Gastrocnemius medialis (tissue), 4 donors: ENCODE measurements around the gene SPTBN1. TPM values are rescaled to one million over a fixed set of nuclear protein-coding genes. Genes with fewer than 3 reads are reported as not detected.

ENCODE experiments used
- ATAC-seq, 2 donors: fragments of 150-250 bp; one replicate each; pipeline ENCODE4 v1.9.1; 2016
- DNase-seq, 2 donors: peaks; one replicate each; pipeline ENCODE4 v3.0.0-alpha.2; 2019
- H3K27ac ChIP-seq, 4 donors: fragments of 200-600 bp; sonication (generic); 1 replicate in 1 of 4; 2 replicates in 3 of 4; pipeline ENCODE4 v1.5.1; 2016 to 2018; ENCODE audit warnings: mild to moderate bottlenecking in 2 of 4, moderate library complexity in 1 of 4
- H3K27me3 ChIP-seq, 3 donors: fragments of 200-600 bp; sonication (generic) in 2 of 3; 1 replicate in 1 of 3; 2 replicates in 2 of 3; pipeline versions ENCODE4 v1.5.1 to v1.6.0; 2016 to 2019; ENCODE audit warnings: mild to moderate bottlenecking in 1 of 3, moderate library complexity in 1 of 3
- H3K36me3 ChIP-seq, 2 donors: fragments of 200-600 bp; sonication (generic) in 1 of 2; one replicate each; pipeline ENCODE4 v1.5.1; 2017 to 2018
- H3K4me1 ChIP-seq, 2 donors: fragments of 200-600 bp; sonication (generic) in 1 of 2; one replicate each; pipeline ENCODE4 v1.5.1; 2016 to 2017; ENCODE audit warnings: mild to moderate bottlenecking in 2 of 2
- H3K4me3 ChIP-seq, 4 donors: fragments of 200-600 bp; sonication (generic) in 3 of 4; 1 replicate in 1 of 4; 2 replicates in 3 of 4; pipeline ENCODE4 v1.5.1; 2016 to 2019; ENCODE audit warnings: mild to moderate bottlenecking in 2 of 4
- H3K9me3 ChIP-seq, 3 donors: fragments of 200-600 bp; sonication (generic) in 2 of 3; 1 replicate in 1 of 3; 2 replicates in 2 of 3; pipeline ENCODE4 v1.5.1; 2016 to 2019
- CTCF ChIP-seq, 5 experiments: fragments of 450-650 bp in 3 of 5; fragments of 200-600 bp in 2 of 5; sonication (generic) in 2 of 5; IDR thresholded peaks in 4 of 5; conservative IDR thresholded peaks in 1 of 5; 1 replicate in 4 of 5; 2 replicates in 1 of 5; pipeline ENCODE4 v1.5.1; 2016 to 2019; ENCODE audit warnings: antibody characterized with exemption in 5 of 5, mild to moderate bottlenecking in 3 of 5, moderate library complexity in 3 of 5
- POLR2A ChIP-seq, 2 donors: fragments of 450-650 bp; IDR thresholded peaks; one replicate each; pipeline ENCODE4 v1.6.1; 2017; ENCODE audit warnings: antibody characterized with exemption in 2 of 2, mild to moderate bottlenecking in 2 of 2, moderate library complexity in 2 of 2
- in situ Hi-C, 4 donors: fragments of 200-750 bp; cut with MboI; loops; one replicate each; pipeline versions ENCODE4 v1.15.0 to v1.8.0; 2017; ENCODE audit warnings: low sequenced_read_pairs in 4 of 4
- intact Hi-C: fragments of 100-400 bp; cut with DNase I; formaldehyde crosslinking; loops from one replicate; pipeline ENCODE4 v1.15.1; 2023; ENCODE audit warnings: low total_unique reads
- total RNA-seq, 4 donors: library from RNA; depleted of rRNA; stranded (reverse); fragments of >200 nt; gene quantifications; one replicate each; pipeline versions ENCODE4 v1.1.0 to v1.2.3, GENCODE V29; 2016

Gene SPTBN1
- total RNA-seq, 4 donors from 2014 or later: 107 to 191 (median 119) TPM

GRCh38 chr2:54638774-54639187, 182.7 kb downstream of the SPTBN1 start:
- Histone ChIP-seq H3K36me3 (peaks cover 0 to 38% of the 10 kb centered on the region in 2 donors), H3K4me3 (no peak overlapping the region), H3K27ac (peak overlapping the region in 3 of 4 donors; percentile 45 to 54 (median 45)), H3K4me1 (peaks cover 20 to 60% of the 10 kb centered on the region in 2 donors), H3K9me3 (no peaks in the 10 kb centered on the region), H3K27me3 (no peaks in the 10 kb centered on the region)
- TF ChIP-seq POLR2A (IDR thresholded peaks at IDR 0.05) (no peak), CTCF (IDR thresholded peaks at IDR 0.05 in 4 of 5, conservative IDR thresholded peaks at IDR 0.05 in 1 of 5) (no peak)
- DNase-seq (no peak), ATAC-seq (no peak)
- in situ Hi-C loops: no loop called here
- intact Hi-C loops: loop anchor here (10.0 kb wide), 1 partner anchor 114 kb away; no protein-coding TSS in a partner anchor

- no peak for ATAC-seq
- no peak for DNase-seq
- in situ Hi-C loops: no loop called here
- H3K9me3 ChIP-seq: no peaks in the 10 kb centered on the region
- H3K4me1 ChIP-seq: peaks cover 14 to 51% of the 10 kb centered on the region in 2 donors
- peaks cover 2 to 46% of the 10 kb centered on the region in 2 donors for H3K36me3 ChIP-seq
- H3K27me3 ChIP-seq: no peaks in the 10 kb centered on the region
- TF ChIP-seq POLR2A (IDR thresholded peaks at IDR 0.05) (no peak), CTCF (IDR thresholded peaks at IDR 0.05 in 4 of 5, conservative IDR thresholded peaks at IDR 0.05 in 1 of 5) (no peak)
- H3K27ac ChIP-seq: peak overlapping the region in 3 of 4 donors; percentile 45 to 54 (median 45)
- no peak overlapping the region for H3K4me3 ChIP-seq
- intact Hi-C loops: loop anchor here (10.0 kb wide), 1 partner anchor 115 kb away; no protein-coding TSS in a partner anchor
These were observed 183.5 kb downstream of the SPTBN1 start for GRCh38 chr2:54639609-54640008.

GRCh38 chr2:54640834-54641540, 184.9 kb downstream of the SPTBN1 start:
- Histone ChIP-seq H3K9me3 (no peaks in the 10 kb centered on the region), H3K36me3 (peaks cover 2 to 60% of the 10 kb centered on the region in 2 donors), H3K4me1 (peaks cover 7 to 41% of the 10 kb centered on the region in 2 donors), H3K27ac (peak overlapping the region in 3 of 4 donors; percentile 45 to 54 (median 45)), H3K27me3 (no peaks in the 10 kb centered on the region), H3K4me3 (no peak overlapping the region)
- ATAC-seq: no peak
- no peak for DNase-seq
- in situ Hi-C loops: no loop called here
- TF ChIP-seq POLR2A (IDR thresholded peaks at IDR 0.05): no peak
- TF ChIP-seq CTCF (IDR thresholded peaks at IDR 0.05 in 4 of 5, conservative IDR thresholded peaks at IDR 0.05 in 1 of 5): no peak
- intact Hi-C loops: no loop called here

- H3K4me1 ChIP-seq: peaks cover 7 to 31% of the 10 kb centered on the region in 2 donors
- H3K9me3 ChIP-seq: no peaks in the 10 kb centered on the region
- no peaks in the 10 kb centered on the region for H3K27me3 ChIP-seq
- no peak for ATAC-seq
- intact Hi-C loops: no loop called here
- TF ChIP-seq CTCF (IDR thresholded peaks at IDR 0.05 in 4 of 5, conservative IDR thresholded peaks at IDR 0.05 in 1 of 5) (no peak), POLR2A (IDR thresholded peaks at IDR 0.05) (no peak)
- DNase-seq: no peak
- no peak overlapping the region for H3K4me3 ChIP-seq
- in situ Hi-C loops: no loop called here
- H3K27ac ChIP-seq: peak overlapping the region; percentile 5 to 54 (median 30)
- H3K36me3 ChIP-seq: peaks cover 2 to 70% of the 10 kb centered on the region in 2 donors
These were observed 185.9 kb downstream of the SPTBN1 start for GRCh38 chr2:54641988-54642387.
